NCI-H1417 treated with DMSO at 0.1 percent for 48 hours (cell line): ENCODE data around the gene HDAC2.
A peak's percentile ranks its signal among the peaks of the same experiment; 100 is the strongest.
"Not testable (repeated sequence)": the region's sequence is repeated elsewhere in the genome, so short reads cannot be mapped to it uniquely, and the experiment has no call there.

Experiments used
- DNase-seq: peaks from one replicate; lab custom pipeline; 2025; lab: John Stamatoyannopoulos, UW

HDAC2 gene

GRCh38 chr6:113971741-113972140 lies 793 bp upstream of the HDAC2 start:
- no peak for DNase-seq

- DNase-seq = no peak
Observed at GRCh38 chr6:113969888-113970804, 802 bp downstream of the HDAC2 start.

- DNase-seq = no peak
Observed at GRCh38 chr6:113968472-113968871, 2.5 kb downstream of the HDAC2 start.

- no peak for DNase-seq
Observed at GRCh38 chr6:113967777-113968176, 3.2 kb downstream of the HDAC2 start.

- no peak for DNase-seq
Observed at GRCh38 chr6:113960795-113961194, 10.2 kb downstream of the HDAC2 start.

GRCh38 chr6:113959235-113959634 lies 11.7 kb downstream of the HDAC2 start:
- DNase-seq = no peak

GRCh38 chr6:113954653-113955052 lies 16.3 kb downstream of the HDAC2 start:
- no peak for DNase-seq

GRCh38 chr6:113953346-113953745 lies 17.6 kb downstream of the HDAC2 start:
- DNase-seq = no peak

GRCh38 chr6:113949499-113949898 lies 21.4 kb downstream of the HDAC2 start:
- DNase-seq = no peak

GRCh38 chr6:113944701-113945100 lies 26.2 kb downstream of the HDAC2 start:
- no peak for DNase-seq

GRCh38 chr6:113939825-113940224 lies 31.1 kb downstream of the HDAC2 start:
- no peak for DNase-seq

GRCh38 chr6:113936093-113936934 lies 34.6 kb downstream of the HDAC2 start:
- DNase-seq = peak; percentile 16

GRCh38 chr6:113934101-113934500 lies 36.8 kb downstream of the HDAC2 start:
- no peak for DNase-seq

- DNase-seq = not testable (repeated sequence)
Observed at GRCh38 chr6:113931907-113932306, 39.0 kb downstream of the HDAC2 start.

GRCh38 chr6:113930183-113930582 lies 40.8 kb downstream of the HDAC2 start:
- DNase-seq = no peak

GRCh38 chr6:113927001-113927400 lies 43.9 kb downstream of the HDAC2 start:
- no peak for DNase-seq

- DNase-seq = no peak
Observed at GRCh38 chr6:113925378-113925777, 45.6 kb downstream of the HDAC2 start.

GRCh38 chr6:113924312-113924723 lies 46.6 kb downstream of the HDAC2 start:
- no peak for DNase-seq

- no peak for DNase-seq
Observed at GRCh38 chr6:113923526-113923925, 47.4 kb downstream of the HDAC2 start.

GRCh38 chr6:113921299-113921904 lies 49.5 kb downstream of the HDAC2 start:
- no peak for DNase-seq

- DNase-seq = no peak
Observed at GRCh38 chr6:113920663-113921267, 50.2 kb downstream of the HDAC2 start.

GRCh38 chr6:113910285-113910684 lies 60.7 kb downstream of the HDAC2 start:
- not testable (repeated sequence) for DNase-seq
